Ishikawa (cell line): ENCODE results near the gene EFHC2.

Experiments
- CEBPB ChIP-seq: IDR thresholded peaks from 2 replicates; pipeline ENCODE4 v1.6.1; 2012
- CREB1 ChIP-seq: IDR thresholded peaks from 2 replicates; pipeline ENCODE4 v1.6.1; 2012; ENCODE audit warnings: low read depth
- EGR1 ChIP-seq: IDR thresholded peaks from 2 replicates; pipeline ENCODE4 v1.6.1; 2012
- EP300 ChIP-seq: IDR thresholded peaks from 2 replicates; pipeline ENCODE4 v1.6.1; 2012; ENCODE audit warnings: borderline replicate concordance
- FOXM1 ChIP-seq: IDR thresholded peaks from 2 replicates; pipeline ENCODE4 v1.6.1; 2012; ENCODE audit warnings: low read depth, borderline replicate concordance
- NFIC ChIP-seq: IDR thresholded peaks from 2 replicates; pipeline ENCODE4 v1.6.1; 2012
- RAD21 ChIP-seq: IDR thresholded peaks from 2 replicates; pipeline ENCODE4 v1.6.1; 2012; ENCODE audit warnings: low read depth
- TAF1 ChIP-seq: IDR thresholded peaks from 2 replicates; pipeline ENCODE4 v1.6.1; 2012; ENCODE audit warnings: low read depth, mild to moderate bottlenecking
- TCF12 ChIP-seq: IDR thresholded peaks from 2 replicates; pipeline ENCODE4 v1.6.1; 2012; ENCODE audit warnings: low read depth
- TEAD4 ChIP-seq: IDR thresholded peaks from 2 replicates; pipeline ENCODE4 v1.6.1; 2012
- YY1 ChIP-seq: IDR thresholded peaks from 2 replicates; pipeline ENCODE4 v1.6.1; 2012; ENCODE audit warnings: low read depth
- ZBTB7A ChIP-seq: IDR thresholded peaks from 2 replicates; pipeline ENCODE4 v1.6.1; 2012; ENCODE audit warnings: low read depth
- TF ChIP-seq, protein P1 (sequence below): IDR thresholded peaks from 2 replicates; pipeline ENCODE4 v1.6.1; 2012; ENCODE audit warnings: low read depth, mild to moderate bottlenecking
- TF ChIP-seq, protein P2 (sequence below): IDR thresholded peaks from 2 replicates; pipeline ENCODE4 v1.6.1; 2012
- TF ChIP-seq, protein P3 (sequence below): IDR thresholded peaks from 2 replicates; pipeline ENCODE4 v1.6.1; 2012

Gene EFHC2

GRCh38 chrX:44352758-44353157 lies 9.3 kb upstream of the EFHC2 start:
- no peak for TF ChIP-seq CEBPB
- no peak for TF ChIP-seq TAF1
- no peak for TF ChIP-seq FOXM1
- no peak for TF ChIP-seq YY1
- TF ChIP-seq, protein P1, sequence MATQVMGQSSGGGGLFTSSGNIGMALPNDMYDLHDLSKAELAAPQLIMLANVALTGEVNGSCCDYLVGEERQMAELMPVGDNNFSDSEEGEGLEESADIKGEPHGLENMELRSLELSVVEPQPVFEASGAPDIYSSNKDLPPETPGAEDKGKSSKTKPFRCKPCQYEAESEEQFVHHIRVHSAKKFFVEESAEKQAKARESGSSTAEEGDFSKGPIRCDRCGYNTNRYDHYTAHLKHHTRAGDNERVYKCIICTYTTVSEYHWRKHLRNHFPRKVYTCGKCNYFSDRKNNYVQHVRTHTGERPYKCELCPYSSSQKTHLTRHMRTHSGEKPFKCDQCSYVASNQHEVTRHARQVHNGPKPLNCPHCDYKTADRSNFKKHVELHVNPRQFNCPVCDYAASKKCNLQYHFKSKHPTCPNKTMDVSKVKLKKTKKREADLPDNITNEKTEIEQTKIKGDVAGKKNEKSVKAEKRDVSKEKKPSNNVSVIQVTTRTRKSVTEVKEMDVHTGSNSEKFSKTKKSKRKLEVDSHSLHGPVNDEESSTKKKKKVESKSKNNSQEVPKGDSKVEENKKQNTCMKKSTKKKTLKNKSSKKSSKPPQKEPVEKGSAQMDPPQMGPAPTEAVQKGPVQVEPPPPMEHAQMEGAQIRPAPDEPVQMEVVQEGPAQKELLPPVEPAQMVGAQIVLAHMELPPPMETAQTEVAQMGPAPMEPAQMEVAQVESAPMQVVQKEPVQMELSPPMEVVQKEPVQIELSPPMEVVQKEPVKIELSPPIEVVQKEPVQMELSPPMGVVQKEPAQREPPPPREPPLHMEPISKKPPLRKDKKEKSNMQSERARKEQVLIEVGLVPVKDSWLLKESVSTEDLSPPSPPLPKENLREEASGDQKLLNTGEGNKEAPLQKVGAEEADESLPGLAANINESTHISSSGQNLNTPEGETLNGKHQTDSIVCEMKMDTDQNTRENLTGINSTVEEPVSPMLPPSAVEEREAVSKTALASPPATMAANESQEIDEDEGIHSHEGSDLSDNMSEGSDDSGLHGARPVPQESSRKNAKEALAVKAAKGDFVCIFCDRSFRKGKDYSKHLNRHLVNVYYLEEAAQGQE = no peak

DNA sequence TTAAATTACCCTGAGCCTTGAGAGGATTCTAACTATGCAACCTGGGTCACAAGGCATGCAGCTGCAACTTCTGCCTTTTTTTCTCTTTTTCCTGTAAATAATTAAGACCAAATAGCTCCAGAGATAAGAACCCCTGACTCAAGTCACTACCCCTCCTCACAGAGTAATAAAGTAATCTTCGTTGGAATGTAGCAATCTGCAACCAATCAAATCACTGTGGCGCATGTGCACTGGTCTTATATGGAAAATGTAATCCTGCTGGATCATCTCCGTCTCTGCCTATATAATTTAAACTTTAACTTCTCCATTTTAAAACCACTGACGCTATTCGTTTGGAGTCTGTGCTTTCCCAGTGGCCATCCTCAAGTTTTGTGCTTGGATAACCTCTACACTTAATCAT lies 6.1 kb upstream of the EFHC2 start:
- TF ChIP-seq RAD21 (no peak), EP300 (no peak), ZBTB7A (no peak), EGR1 (no peak)
- TF ChIP-seq, protein P2, sequence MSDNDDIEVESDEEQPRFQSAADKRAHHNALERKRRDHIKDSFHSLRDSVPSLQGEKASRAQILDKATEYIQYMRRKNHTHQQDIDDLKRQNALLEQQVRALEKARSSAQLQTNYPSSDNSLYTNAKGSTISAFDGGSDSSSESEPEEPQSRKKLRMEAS = no peak
- TF ChIP-seq, protein P1 = no peak

DNA sequence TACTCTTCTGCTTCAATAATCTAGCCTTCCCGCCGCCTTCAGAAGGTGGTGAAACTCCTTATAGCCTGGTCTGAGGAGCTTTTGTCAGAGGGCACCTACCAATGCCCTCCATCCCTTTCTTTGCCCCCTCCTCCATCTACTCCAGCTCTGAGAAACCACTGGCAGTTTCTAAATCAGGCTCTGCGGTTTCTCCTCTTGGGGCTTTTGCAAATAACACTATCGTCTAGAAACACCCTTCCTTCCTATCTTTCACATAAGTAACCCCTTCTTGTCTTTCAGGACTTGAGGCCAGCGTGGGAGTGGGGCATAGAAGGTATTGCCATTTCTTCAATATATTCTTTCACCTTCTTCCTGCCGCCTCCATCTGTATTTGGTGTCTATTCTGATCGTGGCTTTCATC lies 1.2 kb upstream of the EFHC2 start:
- TF ChIP-seq EGR1 = no peak
- TF ChIP-seq ZBTB7A = no peak
- no peak for TF ChIP-seq YY1
- TF ChIP-seq RAD21 = no peak
- TF ChIP-seq CEBPB = no peak
- no peak for TF ChIP-seq TCF12
- TF ChIP-seq, protein P3, sequence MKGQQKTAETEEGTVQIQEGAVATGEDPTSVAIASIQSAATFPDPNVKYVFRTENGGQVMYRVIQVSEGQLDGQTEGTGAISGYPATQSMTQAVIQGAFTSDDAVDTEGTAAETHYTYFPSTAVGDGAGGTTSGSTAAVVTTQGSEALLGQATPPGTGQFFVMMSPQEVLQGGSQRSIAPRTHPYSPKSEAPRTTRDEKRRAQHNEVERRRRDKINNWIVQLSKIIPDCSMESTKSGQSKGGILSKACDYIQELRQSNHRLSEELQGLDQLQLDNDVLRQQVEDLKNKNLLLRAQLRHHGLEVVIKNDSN = no peak
- TF ChIP-seq FOXM1 = no peak
- no peak for TF ChIP-seq TEAD4

GRCh38 chrX:44344194-44344593 lies 722 bp upstream of the EFHC2 start:
- TF ChIP-seq FOXM1 = no peak
- no peak for TF ChIP-seq TEAD4
- TF ChIP-seq YY1 = no peak
- TF ChIP-seq CEBPB = no peak
- no peak for TF ChIP-seq EGR1
- no peak for TF ChIP-seq TCF12
- TF ChIP-seq, protein P1 = no peak
- TF ChIP-seq TAF1 = no peak
- TF ChIP-seq EP300 = no peak
- no peak for TF ChIP-seq RAD21
- TF ChIP-seq, protein P3 = no peak
- TF ChIP-seq, protein P2 = no peak
- no peak for TF ChIP-seq NFIC
- TF ChIP-seq ZBTB7A = no peak
- TF ChIP-seq CREB1 = no peak

DNA sequence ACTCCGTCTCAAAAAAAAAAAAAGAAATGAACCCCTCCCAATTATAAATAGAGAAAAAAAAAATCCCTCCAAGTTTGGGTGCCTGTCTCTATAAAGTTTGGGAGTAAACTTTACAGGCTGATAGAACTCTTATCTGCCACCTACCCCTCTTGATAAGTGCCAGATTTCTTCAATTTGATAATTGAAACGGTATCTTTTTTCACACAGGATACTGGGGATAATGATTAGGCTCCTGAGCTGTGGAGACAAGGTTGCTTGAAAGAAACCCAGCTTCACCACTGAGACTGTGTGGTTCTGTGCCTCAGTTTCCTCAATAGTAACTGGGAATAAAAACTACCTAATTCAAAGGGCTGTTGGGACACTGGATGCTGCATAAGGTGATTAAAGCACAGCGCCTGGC lies 606 bp downstream of the EFHC2 start:
- no peak for TF ChIP-seq FOXM1
- TF ChIP-seq EP300 = no peak
- TF ChIP-seq, protein P2 = no peak
- TF ChIP-seq NFIC = no peak
- TF ChIP-seq YY1 = no peak
- no peak for TF ChIP-seq TAF1
- no peak for TF ChIP-seq CREB1
- no peak for TF ChIP-seq TCF12
- TF ChIP-seq, protein P3 = no peak
- TF ChIP-seq RAD21 = no peak
- TF ChIP-seq CEBPB = no peak
